H9 (cell line): ENCODE data around the gene PVR. TPM values are rescaled to one million over a fixed set of nuclear protein-coding genes. Genes with fewer than 3 reads are reported as not detected.

Source experiments
- DNase-seq: peaks from one replicate; pipeline ENCODE4 v3.0.0-alpha.2; 2017
- H2AFZ ChIP-seq: one replicate; pipeline ENCODE4 v1.6.1; 2013; ENCODE audit warnings: mild to moderate bottlenecking, low read length, control low read depth, moderate library complexity
- H2AK5ac ChIP-seq: 2 replicates; pipeline ENCODE4 v1.6.1; 2013; ENCODE audit warnings: low read length, control low read depth, mixed read lengths; ENCODE audit not compliant: insufficient read length
- H2BK120ac ChIP-seq: one replicate; pipeline ENCODE4 v1.6.1; 2013; ENCODE audit warnings: low read depth, mild to moderate bottlenecking, low read length, control low read depth, inconsistent platforms; ENCODE audit not compliant: poor library complexity, severe bottlenecking
- H2BK12ac ChIP-seq: 2 replicates; pipeline ENCODE4 v1.6.1; 2013; ENCODE audit warnings: low read length, control low read depth, mixed read lengths, low read depth; ENCODE audit not compliant: insufficient read length
- H2BK15ac ChIP-seq: 2 replicates; pipeline ENCODE4 v1.6.1; 2013; ENCODE audit warnings: low read depth, low read length, control low read depth
- H2BK20ac ChIP-seq: one replicate; pipeline ENCODE4 v1.6.1; 2013; ENCODE audit warnings: low read depth, mild to moderate bottlenecking, low read length, control low read depth, inconsistent platforms; ENCODE audit not compliant: poor library complexity, severe bottlenecking
- H2BK5ac ChIP-seq: 2 replicates; pipeline ENCODE4 v1.6.1; 2013; ENCODE audit warnings: low read length, control low read depth, mixed read lengths; ENCODE audit not compliant: insufficient read length
- H3K14ac ChIP-seq: 2 replicates; pipeline ENCODE4 v1.6.1; 2013; ENCODE audit warnings: low read length, control low read depth; ENCODE audit not compliant: insufficient read depth
- H3K18ac ChIP-seq: 2 replicates; pipeline ENCODE4 v1.6.1; 2013; ENCODE audit warnings: low read depth, mild to moderate bottlenecking, mixed read lengths, low read length, control low read depth; ENCODE audit not compliant: insufficient read length
- H3K23ac ChIP-seq: 2 replicates; pipeline ENCODE4 v1.6.1; 2013; ENCODE audit warnings: low read length, control low read depth, mixed read lengths, low read depth; ENCODE audit not compliant: insufficient read length
- H3K23me2 ChIP-seq: 2 replicates; pipeline ENCODE4 v1.6.1; 2013; ENCODE audit warnings: low read depth, mild to moderate bottlenecking, mixed read lengths, low read length, control low read depth; ENCODE audit not compliant: insufficient read length, poor library complexity, severe bottlenecking
- H3K27ac ChIP-seq: 2 replicates; pipeline ENCODE4 v1.5.1; 2013; ENCODE audit warnings: low read length, control low read depth, mixed read lengths, low read depth; ENCODE audit not compliant: insufficient read length
- H3K27me3 ChIP-seq: 2 replicates; pipeline ENCODE4 v1.6.1; 2013; ENCODE audit warnings: low read length, control low read depth, inconsistent platforms; ENCODE audit not compliant: insufficient read depth
- H3K4ac ChIP-seq: 2 replicates; pipeline ENCODE4 v1.6.1; 2013; ENCODE audit warnings: low read depth, mild to moderate bottlenecking, control low read depth, inconsistent platforms, low read length, moderate library complexity
- H3K4me1 ChIP-seq: 2 replicates; pipeline ENCODE4 v1.6.1; 2013; ENCODE audit warnings: low read length, control low read depth, inconsistent platforms; ENCODE audit not compliant: insufficient read depth
- H3K4me2 ChIP-seq: 2 replicates; pipeline ENCODE4 v1.6.1; 2013; ENCODE audit warnings: low read length, control low read depth, mixed read lengths; ENCODE audit not compliant: insufficient read length, insufficient read depth
- H3K56ac ChIP-seq: 2 replicates; pipeline ENCODE4 v1.6.1; 2013; ENCODE audit warnings: low read depth, mild to moderate bottlenecking, mixed read lengths, low read length, control low read depth; ENCODE audit not compliant: insufficient read length
- H3K79me1 ChIP-seq: 2 replicates; pipeline ENCODE4 v1.6.1; 2013; ENCODE audit warnings: low read depth, mild to moderate bottlenecking, moderate library complexity, low read length, control low read depth, inconsistent platforms; ENCODE audit not compliant: insufficient read depth, poor library complexity, severe bottlenecking
- H3K79me2 ChIP-seq: 2 replicates; pipeline ENCODE4 v1.6.1; 2013; ENCODE audit warnings: low read length, control low read depth, inconsistent platforms; ENCODE audit not compliant: insufficient read depth
- H3K9ac ChIP-seq: 2 replicates; pipeline ENCODE4 v1.6.1; 2013; ENCODE audit warnings: low read length, control low read depth, mixed read lengths; ENCODE audit not compliant: insufficient read length; ENCODE audit errors: extremely low read depth
- H3K9me3 ChIP-seq: one replicate; pipeline ENCODE4 v1.6.1; 2013; ENCODE audit warnings: low read depth, low read length, inconsistent platforms; ENCODE audit not compliant: control insufficient read depth
- H3T11ph ChIP-seq: one replicate; pipeline ENCODE4 v1.6.1; 2013; ENCODE audit warnings: mild to moderate bottlenecking, low read length, control low read depth, inconsistent platforms
- H4K20me1 ChIP-seq: one replicate; pipeline ENCODE4 v1.6.1; 2013; ENCODE audit not compliant: control insufficient read depth, insufficient read length, insufficient read depth
- H4K5ac ChIP-seq: 2 replicates; pipeline ENCODE4 v1.6.1; 2013; ENCODE audit warnings: low read depth, mild to moderate bottlenecking, mixed read lengths, low read length, control low read depth; ENCODE audit not compliant: insufficient read length
- H4K8ac ChIP-seq: replicated peaks from 2 replicates; pipeline ENCODE4 v1.6.1; 2013; ENCODE audit warnings: low read length, control low read depth, mixed read lengths, low read depth; ENCODE audit not compliant: insufficient read length
- H4K91ac ChIP-seq: 2 replicates; pipeline ENCODE4 v1.6.1; 2013; ENCODE audit warnings: low read depth, mild to moderate bottlenecking, moderate library complexity, mixed read lengths, low read length, control low read depth; ENCODE audit not compliant: insufficient read length
- H3K27ac Mint-ChIP-seq, 3 experiments: 2 replicates in 2 of 3; 3 replicates in 1 of 3; pipeline ENCODE4 v1.8.0; 2020 to 2021; ENCODE audit warnings: mixed read lengths in 3 of 3, mild to moderate bottlenecking in 1 of 3, moderate library complexity in 1 of 3
- H3K27me3 Mint-ChIP-seq: 2 replicates; pipeline ENCODE4 v1.8.0; 2021; ENCODE audit warnings: low read depth, mild to moderate bottlenecking, moderate library complexity, mixed read lengths
- H3K36me3 Mint-ChIP-seq, 3 experiments: 2 replicates in 2 of 3; 3 replicates in 1 of 3; pipeline ENCODE4 v1.8.0; 2020 to 2021; ENCODE audit warnings: low read depth in 3 of 3, mixed read lengths in 3 of 3; ENCODE audit not compliant: insufficient read depth in 1 of 3
- H3K4me1 Mint-ChIP-seq, 2 experiments: 2 replicates each; pipeline ENCODE4 v1.8.0; 2020; ENCODE audit warnings: mixed read lengths in 2 of 2
- H3K4me3 Mint-ChIP-seq, 2 experiments: 2 replicates in 1 of 2; 3 replicates in 1 of 2; pipeline ENCODE4 v1.8.0; 2020 to 2021; ENCODE audit warnings: mild to moderate bottlenecking in 2 of 2, mixed read lengths in 2 of 2, moderate library complexity in 1 of 2
- H3K9me3 Mint-ChIP-seq, 2 experiments: 2 replicates in 1 of 2; 3 replicates in 1 of 2; pipeline ENCODE4 v1.8.0; 2020; ENCODE audit warnings: mild to moderate bottlenecking in 2 of 2, mixed read lengths in 2 of 2, moderate library complexity in 1 of 2
- CTCF ChIP-seq: fragments of 200-600 bp; sonication (generic); conservative IDR thresholded peaks from 3 replicates; pipeline ENCODE4 v1.8.0; 2021; ENCODE audit warnings: antibody characterized with exemption, mild to moderate bottlenecking
- WGBS: extraction: QIAGEN DNeasy Blood & Tissue Kit; methylation state at CpG from one replicate; pipeline ENCODE4 v1.1.7; 2013; ENCODE audit warnings: missing lambda C conversion rate, low lambda C conversion rate, mixed read lengths; ENCODE audit not compliant: insufficient read length; ENCODE audit errors: extremely low coverage; 5-methylcytosine and 5-hydroxymethylcytosine counted together
- total RNA-seq: library from RNA; stranded (reverse); gene quantifications from 2 replicates; pipeline ENCODE4 v1.2.1, GENCODE V29; 2021

The PVR gene
- total RNA-seq, 1 experiment from 2014 or later: 29.2 TPM

GRCh38 chr19:44634785-44635184, 8.9 kb upstream of the PVR start:
- TF ChIP-seq CTCF: no peak
- no peak overlapping the region for H3K9ac ChIP-seq
- H3K36me3 Mint-ChIP-seq: peaks cover 0 to 12% (median 7%) of the 10 kb centered on the region in 3 experiments; a peak in 4 of 7 replicates

More at GRCh38 chr19:44634785-44635184, 8.9 kb upstream of the PVR start:
- no peak overlapping the region for H4K91ac ChIP-seq
- Mint-ChIP-seq H3K27ac (no peak overlapping the region), H3K4me1 (peaks cover 38 to 41% of the 10 kb centered on the region in 2 experiments), H3K9me3 (peaks cover 2 to 9% of the 10 kb centered on the region in 2 experiments; a peak in 3 of 5 replicates), H3K4me3 (no peak overlapping the region), H3K27me3 (no peaks in the 10 kb centered on the region; the same call in 1 of the 2 replicates)
- H3K27ac ChIP-seq: no peak overlapping the region
- DNase-seq: no peak
- no peak overlapping the region for H3K23ac ChIP-seq
- no peaks in the 10 kb centered on the region for H3K79me1 ChIP-seq
- peak overlapping the region; percentile 36 for H2BK120ac ChIP-seq
- H4K5ac ChIP-seq: no peak overlapping the region
- H3K4ac ChIP-seq: no peak overlapping the region
- no peak overlapping the region for H3K4me2 ChIP-seq
- H3K79me2 ChIP-seq: no peaks in the 10 kb centered on the region
- H4K8ac ChIP-seq: no peak overlapping the region
- no peak overlapping the region for H3K14ac ChIP-seq
- H3K4me1 ChIP-seq: no peaks in the 10 kb centered on the region; the same call in 1 of the 2 replicates
- H3K9me3 ChIP-seq: no peaks in the 10 kb centered on the region
- H2AK5ac ChIP-seq: no peak overlapping the region
- H3K27me3 ChIP-seq: no peaks in the 10 kb centered on the region
- H3K18ac ChIP-seq: no peak overlapping the region
- H2BK15ac ChIP-seq: no peak overlapping the region
- H2AFZ ChIP-seq: no peak overlapping the region
- H3T11ph ChIP-seq: no peak overlapping the region
- H2BK20ac ChIP-seq: no peak overlapping the region
- no peak overlapping the region for H2BK5ac ChIP-seq
- no peak overlapping the region for H2BK12ac ChIP-seq
- H4K20me1 ChIP-seq: no peaks in the 10 kb centered on the region
- WGBS: no CpG with 5 or more reads among the region's 2 CpGs
- H3K56ac ChIP-seq: no peak overlapping the region
- H3K23me2 ChIP-seq: no peaks in the 10 kb centered on the region
